SK-N-SH (cell line): ENCODE measurements around the gene SPATA32. TPM values are rescaled to one million over a fixed set of nuclear protein-coding genes. Genes with fewer than 3 reads are reported as not detected.

ENCODE experiments used
- CTCF ChIA-PET: fragments of 300-600, 350-600 bp; formaldehyde crosslinking; extraction: SDS; loops from one replicate; lab custom pipeline; 2021; lab: Yijun Ruan, JAX
- POLR2A ChIA-PET: fragments of 350-600 bp; sonication (Branson Sonifier 250); formaldehyde crosslinking; extraction: SDS; loops from one replicate; lab custom pipeline; 2020; ENCODE audit warnings: antibody characterized with exemption, inconsistent platforms; lab: Yijun Ruan, JAX
- DNase-seq: peaks from one replicate; pipeline ENCODE4 v3.0.0; 2012
- H2AFZ ChIP-seq: fragments of 200-600 bp; sonication (generic); 2 replicates; pipeline ENCODE4 v1.8.1; 2016; ENCODE audit warnings: antibody characterized with exemption, mild to moderate bottlenecking, low read depth
- H3F3A ChIP-seq: fragments of 200-600 bp; sonication (generic); replicated peaks from 2 replicates; pipeline ENCODE3; 2016; ENCODE audit warnings: antibody characterized with exemption, mild to moderate bottlenecking; ENCODE audit not compliant: insufficient read depth
- H3K27ac ChIP-seq, 2 experiments: fragments of 200-500 bp in 1 of 2; fragments of 200-600 bp in 1 of 2; sonication (Bioruptor generic) in 1 of 2; sonication (generic), shearing (Covaris generic) in 1 of 2; 2 replicates each; pipeline versions ENCODE4 v1.5.1 to v1.6.1; 2014 to 2016; ENCODE audit warnings: low read depth in 2 of 2, inconsistent platforms in 1 of 2, low read length in 1 of 2, mild to moderate bottlenecking in 1 of 2, mixed read lengths in 1 of 2
- H3K27me3 ChIP-seq: fragments of 200-600 bp; sonication (generic), shearing (Covaris generic); 2 replicates; pipeline ENCODE4 v1.6.1; 2016; ENCODE audit warnings: mixed run types; ENCODE audit not compliant: insufficient read depth
- H3K36me3 ChIP-seq, 2 experiments: fragments of 200-500 bp in 1 of 2; fragments of 200-600 bp in 1 of 2; sonication (Bioruptor generic) in 1 of 2; sonication (generic) in 1 of 2; replicated peaks in 1 of 2; 2 replicates each; pipeline versions ENCODE3 to v1.5.1; 2014 to 2016; ENCODE audit warnings: low read length in 1 of 2, mild to moderate bottlenecking in 1 of 2; ENCODE audit not compliant: insufficient read depth in 2 of 2, control insufficient read depth in 1 of 2
- H3K4me1 ChIP-seq, 2 experiments: fragments of 200-500 bp in 1 of 2; fragments of 200-600 bp in 1 of 2; sonication (Bioruptor generic) in 1 of 2; sonication (generic), shearing (Covaris generic) in 1 of 2; 2 replicates each; pipeline versions ENCODE4 v1.5.1 to v1.6.1; 2014 to 2016; ENCODE audit warnings: low read depth in 1 of 2, low read length in 1 of 2, mixed run types in 1 of 2; ENCODE audit not compliant: insufficient read depth in 2 of 2, control insufficient read depth in 1 of 2
- H3K4me2 ChIP-seq: fragments of 200-600 bp; sonication (generic), shearing (Covaris generic); 2 replicates; pipeline ENCODE4 v1.6.1; 2017; ENCODE audit warnings: mixed run types
- H3K4me3 ChIP-seq, 2 experiments: fragments of 200-500 bp in 1 of 2; fragments of 200-600 bp in 1 of 2; sonication (Bioruptor generic) in 1 of 2; sonication (generic), shearing (Covaris generic) in 1 of 2; 2 replicates each; pipeline versions ENCODE4 v1.5.1 to v1.8.1; 2014 to 2016; ENCODE audit warnings: low read depth in 2 of 2, inconsistent platforms in 1 of 2, low read length in 1 of 2, mild to moderate bottlenecking in 1 of 2, mixed read lengths in 1 of 2, moderate library complexity in 1 of 2
- H3K79me2 ChIP-seq: fragments of 200-600 bp; sonication (generic); 2 replicates; pipeline ENCODE4 v1.8.1; 2017; ENCODE audit warnings: mild to moderate bottlenecking; ENCODE audit not compliant: insufficient read depth
- H3K9ac ChIP-seq: fragments of 200-600 bp; sonication (generic); 2 replicates; pipeline ENCODE4 v1.6.1; 2017; ENCODE audit warnings: mixed run types
- H3K9me2 ChIP-seq: fragments of 200-600 bp; sonication (generic); 2 replicates; pipeline ENCODE4 v1.6.1; 2017; ENCODE audit warnings: mixed run types
- H3K9me3 ChIP-seq: fragments of 200-600 bp; sonication (generic); 2 replicates; pipeline ENCODE4 v1.6.1; 2017; ENCODE audit warnings: mixed run types, mild to moderate bottlenecking, moderate library complexity
- H4K20me1 ChIP-seq: fragments of 200-600 bp; sonication (generic); 2 replicates; pipeline ENCODE4 v1.6.1; 2017; ENCODE audit warnings: mild to moderate bottlenecking, mixed run types; ENCODE audit not compliant: insufficient read depth
- CHD2 ChIP-seq: fragments of 150-350 bp; IDR thresholded peaks from 2 replicates; pipeline ENCODE4 v1.6.1; 2018; ENCODE audit warnings: low read length; ENCODE audit not compliant: partially characterized antibody
- ELF1 ChIP-seq: IDR thresholded peaks from 2 replicates; pipeline ENCODE4 v1.4.0; 2012
- EZH2phosphoT487 ChIP-seq: fragments of 200-600 bp; sonication (generic); IDR thresholded peaks from 2 replicates; pipeline ENCODE4 v1.6.1; 2017; ENCODE audit warnings: low read depth, mixed run types, mild to moderate bottlenecking, antibody characterized with exemption, moderate library complexity, borderline replicate concordance
- FOSL2 ChIP-seq: IDR thresholded peaks from 2 replicates; pipeline ENCODE4 v1.4.0; 2012; ENCODE audit warnings: low read depth, mild to moderate bottlenecking, moderate library complexity, borderline replicate concordance
- FOXJ3 ChIP-seq: sonication (generic); formaldehyde crosslinking; IDR thresholded peaks from 2 replicates; pipeline ENCODE4 v1.5.1; 2020; ENCODE audit warnings: mild to moderate bottlenecking, missing genetic modification reagents
- FOXM1 ChIP-seq: IDR thresholded peaks from 2 replicates; pipeline ENCODE4 v1.4.0; 2012; ENCODE audit warnings: low read depth, mild to moderate bottlenecking
- GABPA ChIP-seq: IDR thresholded peaks from 2 replicates; pipeline ENCODE4 v1.4.0; 2012; ENCODE audit warnings: low read depth, mild to moderate bottlenecking
- NFIC ChIP-seq: IDR thresholded peaks from 2 replicates; pipeline ENCODE4 v1.4.0; 2012; ENCODE audit warnings: borderline replicate concordance
- NRF1 ChIP-seq: IDR thresholded peaks from 2 replicates; pipeline ENCODE4 v1.6.1; 2012; ENCODE audit warnings: low read depth, mild to moderate bottlenecking, low read length
- POLR2AphosphoS5 ChIP-seq: IDR thresholded peaks from 2 replicates; pipeline ENCODE4 v1.6.1; 2012; ENCODE audit warnings: low read depth, low read length
- RAD21 ChIP-seq: IDR thresholded peaks from 2 replicates; pipeline ENCODE4 v1.6.1; 2012; ENCODE audit warnings: mild to moderate bottlenecking, low read length
- RFX5 ChIP-seq: IDR thresholded peaks from 2 replicates; pipeline ENCODE4 v1.6.1; 2012; ENCODE audit warnings: mild to moderate bottlenecking, improper control_type of control experiment, low read length
- RXRA ChIP-seq: IDR thresholded peaks from 2 replicates; pipeline ENCODE4 v1.4.0; 2012; ENCODE audit warnings: low read depth, mild to moderate bottlenecking, borderline replicate concordance
- SIN3A ChIP-seq: IDR thresholded peaks from 2 replicates; pipeline ENCODE4 v1.6.1; 2012; ENCODE audit warnings: low read depth, mild to moderate bottlenecking, low read length, moderate library complexity, borderline replicate concordance
- SMC3 ChIP-seq: IDR thresholded peaks from 2 replicates; pipeline ENCODE4 v1.6.1; 2012; ENCODE audit warnings: low read depth, low read length, improper control_type of control experiment
- TAF1 ChIP-seq: IDR thresholded peaks from 2 replicates; pipeline ENCODE4 v1.6.1; 2012; ENCODE audit warnings: low read depth, mild to moderate bottlenecking, low read length, moderate library complexity, borderline replicate concordance
- TCF12 ChIP-seq: IDR thresholded peaks from 2 replicates; pipeline ENCODE4 v1.4.0; 2012
- YY1 ChIP-seq: IDR thresholded peaks from 2 replicates; pipeline ENCODE4 v1.4.0; 2012; ENCODE audit warnings: low read depth, mild to moderate bottlenecking
- WGBS: methylation state at CpG from one replicate; pipeline ENCODE4 v1.1.6; 2017; ENCODE audit warnings: low lambda C conversion rate; 5-methylcytosine and 5-hydroxymethylcytosine counted together
- polyA plus RNA-seq, 3 experiments: library from polyadenylated mRNA; depleted of rRNA; stranded (reverse); fragments of >200 nt; gene quantifications; 2 replicates each; pipeline ENCODE4 v1.2.3, GENCODE V29; 2012
- TF ChIP-seq, protein P1 (sequence below): IDR thresholded peaks from 2 replicates; pipeline ENCODE4; 2012
- TF ChIP-seq, protein P2 (sequence below): IDR thresholded peaks from 2 replicates; pipeline ENCODE4 v1.4.0; 2012; ENCODE audit warnings: low read depth, borderline replicate concordance

The SPATA32 gene
- polyA plus RNA-seq, 1 of the 3 experiments (the other 2 are of a cell fraction): not detected

DNA sequence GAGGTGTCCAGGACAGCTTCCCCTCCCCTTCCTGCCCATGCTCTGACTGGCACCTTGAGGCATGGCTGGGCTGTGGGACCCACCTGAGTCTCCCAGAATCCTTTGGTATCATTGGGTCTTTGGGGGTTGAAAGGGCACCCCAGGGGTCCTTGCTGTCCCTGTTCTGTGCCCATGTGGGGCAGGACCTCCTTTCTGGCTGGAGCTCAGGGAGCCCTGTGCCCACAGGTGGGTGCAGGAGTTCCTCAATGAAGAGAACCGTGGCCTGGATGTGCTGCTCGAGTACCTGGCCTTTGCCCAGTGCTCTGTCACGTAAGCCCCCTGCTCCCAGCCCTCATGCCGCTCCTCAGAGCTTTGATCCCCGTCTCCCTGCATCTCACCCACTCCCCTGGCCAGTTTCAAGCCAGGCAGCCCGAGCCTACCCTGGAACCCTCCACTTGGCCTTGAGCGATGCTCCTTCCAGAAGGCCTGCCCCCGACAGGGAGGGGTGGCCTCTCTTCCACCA, 28.4 kb downstream of the SPATA32 start (continued):
- no peak for TF ChIP-seq NRF1
- TF ChIP-seq TAF1: no peak
- no peak for TF ChIP-seq YY1
- no peak for TF ChIP-seq SIN3A
- no peak for TF ChIP-seq FOXJ3 (CRISPR knock-in tag)
- no peak for TF ChIP-seq FOSL2
- TF ChIP-seq, protein P1, sequence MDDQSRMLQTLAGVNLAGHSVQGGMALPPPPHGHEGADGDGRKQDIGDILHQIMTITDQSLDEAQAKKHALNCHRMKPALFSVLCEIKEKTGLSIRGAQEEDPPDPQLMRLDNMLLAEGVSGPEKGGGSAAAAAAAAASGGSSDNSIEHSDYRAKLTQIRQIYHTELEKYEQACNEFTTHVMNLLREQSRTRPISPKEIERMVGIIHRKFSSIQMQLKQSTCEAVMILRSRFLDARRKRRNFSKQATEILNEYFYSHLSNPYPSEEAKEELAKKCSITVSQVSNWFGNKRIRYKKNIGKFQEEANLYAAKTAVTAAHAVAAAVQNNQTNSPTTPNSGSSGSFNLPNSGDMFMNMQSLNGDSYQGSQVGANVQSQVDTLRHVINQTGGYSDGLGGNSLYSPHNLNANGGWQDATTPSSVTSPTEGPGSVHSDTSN: no peak

GRCh38 chr17:45232514-45233422, 29.1 kb downstream of the SPATA32 start:
- no peaks in the 10 kb centered on the region for H3K9me2 ChIP-seq
- 67% methylated on average over 8 of the region's 9 CpGs for WGBS
- peaks cover 4 to 13% of the 10 kb centered on the region in 2 experiments; a peak in 2 of 4 replicates for H3K4me1 ChIP-seq
- TF ChIP-seq TCF12: no peak
- TF ChIP-seq, protein P1: no peak
- no peak for TF ChIP-seq RXRA
- no peak for TF ChIP-seq ELF1
- no peak for TF ChIP-seq SMC3
- no peak for TF ChIP-seq FOXJ3 (CRISPR knock-in tag)
- TF ChIP-seq POLR2AphosphoS5: no peak
- TF ChIP-seq, protein P2, sequence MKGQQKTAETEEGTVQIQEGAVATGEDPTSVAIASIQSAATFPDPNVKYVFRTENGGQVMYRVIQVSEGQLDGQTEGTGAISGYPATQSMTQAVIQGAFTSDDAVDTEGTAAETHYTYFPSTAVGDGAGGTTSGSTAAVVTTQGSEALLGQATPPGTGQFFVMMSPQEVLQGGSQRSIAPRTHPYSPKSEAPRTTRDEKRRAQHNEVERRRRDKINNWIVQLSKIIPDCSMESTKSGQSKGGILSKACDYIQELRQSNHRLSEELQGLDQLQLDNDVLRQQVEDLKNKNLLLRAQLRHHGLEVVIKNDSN: no peak
- TF ChIP-seq NRF1: no peak
- TF ChIP-seq TAF1: no peak
- no peak for TF ChIP-seq EZH2phosphoT487
- no peak for TF ChIP-seq RFX5
- no peak for TF ChIP-seq GABPA
- TF ChIP-seq RAD21: no peak
- TF ChIP-seq CHD2: no peak
- no peak for TF ChIP-seq FOXM1
- TF ChIP-seq NFIC: no peak
- H3K9me3 ChIP-seq: no peaks in the 10 kb centered on the region
- ChIA-PET POLR2A (no interaction called here), CTCF (interaction anchor here (1.1 to 11.1 kb wide), 11 partner anchors 8 to 192 kb away, joined by 3 to 132 read pairs (median 8); partner anchors contain the start of genes ACBD4, FMNL1 and HEXIM1)
- no peak for DNase-seq
- H3F3A ChIP-seq: no peaks in the 10 kb centered on the region
- H3K4me2 ChIP-seq: no peak overlapping the region
- H2AFZ ChIP-seq: no peak overlapping the region
- no peak overlapping the region for H3K9ac ChIP-seq
- H3K36me3 ChIP-seq: no peaks in the 10 kb centered on the region
- no peak overlapping the region for H3K27ac ChIP-seq
- no peaks in the 10 kb centered on the region for H3K27me3 ChIP-seq
- no peak overlapping the region for H3K4me3 ChIP-seq
- no peaks in the 10 kb centered on the region for H4K20me1 ChIP-seq
- H3K79me2 ChIP-seq: no peaks in the 10 kb centered on the region
